NT2/D1 (cell line): ENCODE results near the gene SGCE.

Experiments used
- DNase-seq: peaks from one replicate; pipeline ENCODE4 v3.0.0-alpha.2; 2011; ENCODE audit warnings: low read depth, low spot score
- H3K27me3 ChIP-seq: 2 replicates; pipeline ENCODE4 v1.6.0; 2011; ENCODE audit warnings: mild to moderate bottlenecking; ENCODE audit not compliant: insufficient read length, insufficient read depth
- H3K36me3 ChIP-seq: 2 replicates; pipeline ENCODE4 v1.6.1; 2011; ENCODE audit warnings: mild to moderate bottlenecking, low read length, mixed read lengths; ENCODE audit not compliant: insufficient read depth, insufficient read length
- H3K4me1 ChIP-seq: 2 replicates; pipeline ENCODE4 v1.5.1; 2011; ENCODE audit not compliant: insufficient read depth, insufficient read length
- H3K4me3 ChIP-seq: 2 replicates; pipeline ENCODE4 v1.5.1; 2011; ENCODE audit warnings: low read depth; ENCODE audit not compliant: insufficient read length
- H3K9ac ChIP-seq: 2 replicates; pipeline ENCODE4 v1.6.0; 2011; ENCODE audit warnings: low read depth; ENCODE audit not compliant: insufficient read length
- H3K9me3 ChIP-seq: 2 replicates; pipeline ENCODE4 v1.5.1; 2011; ENCODE audit warnings: mild to moderate bottlenecking, low read length; ENCODE audit not compliant: insufficient read depth
- SUZ12 ChIP-seq: IDR thresholded peaks from 2 replicates; pipeline ENCODE4 v1.6.1; 2011; ENCODE audit not compliant: insufficient read length, insufficient read depth; ENCODE audit errors: extremely low read depth
- YY1 ChIP-seq: IDR thresholded peaks from 2 replicates; pipeline ENCODE4 v1.6.1; 2011; ENCODE audit not compliant: insufficient read length, insufficient read depth
- ZNF274 ChIP-seq: IDR thresholded peaks from 2 replicates; pipeline ENCODE4 v1.6.1; 2011; ENCODE audit warnings: mild to moderate bottlenecking, low read depth, low read length

Gene SGCE

DNA sequence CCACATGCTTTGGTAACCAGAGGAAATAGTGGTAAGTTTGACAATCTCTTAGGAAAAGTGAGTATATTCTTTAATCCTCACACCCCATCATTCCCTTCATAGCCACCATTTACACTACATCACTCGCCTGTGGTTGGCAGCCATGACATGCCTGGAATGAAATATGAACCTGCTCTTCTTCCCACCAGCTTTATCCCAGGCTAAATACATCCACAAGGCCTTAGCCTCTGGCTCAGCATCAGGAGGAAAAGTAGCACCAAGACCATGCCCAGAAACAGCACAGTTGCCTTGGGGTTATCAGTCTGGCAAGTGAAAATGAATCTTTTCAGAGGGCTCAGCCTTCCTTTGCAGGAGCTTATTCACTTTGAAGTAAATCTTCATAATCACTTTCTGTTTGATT lies 40.3 kb downstream of the SGCE start:
- DNase-seq, result no peak
- no peaks in the 10 kb centered on the region for H3K9me3 ChIP-seq

DNA sequence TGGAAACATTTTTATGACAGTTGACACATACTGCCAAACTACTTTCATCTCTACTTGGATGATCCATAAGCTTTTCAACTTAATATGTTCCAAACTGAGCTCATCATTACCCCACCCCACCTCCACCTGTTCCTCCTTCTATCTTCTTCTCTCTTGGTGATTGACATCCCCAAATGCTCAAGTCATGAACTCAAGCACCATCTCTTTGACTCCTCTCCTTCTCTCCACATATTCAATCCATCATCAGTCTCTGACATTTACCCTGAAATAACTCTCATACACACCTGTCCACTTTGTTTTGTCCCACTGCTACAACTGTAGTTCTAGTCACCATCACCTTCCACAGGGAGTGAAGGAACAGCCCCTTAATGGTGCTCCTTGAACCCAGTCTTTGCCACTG lies 43.3 kb downstream of the SGCE start:
- TF ChIP-seq ZNF274 (no peak), SUZ12 (no peak), YY1 (no peak)
- no peaks in the 10 kb centered on the region for H3K4me1 ChIP-seq
- no peaks in the 10 kb centered on the region for H3K9me3 ChIP-seq
- H3K36me3 ChIP-seq, result peaks cover 12% of the 10 kb centered on the region
- no peak overlapping the region for H3K4me3 ChIP-seq
- H3K27me3 ChIP-seq, result no peaks in the 10 kb centered on the region
- no peak overlapping the region for H3K9ac ChIP-seq
- DNase-seq, result no peak

More for the DNA sequence above, 40.3 kb downstream of the SGCE start:
- Histone ChIP-seq H3K36me3 (peaks cover 21% of the 10 kb centered on the region), H3K27me3 (no peaks in the 10 kb centered on the region), H3K4me3 (no peak overlapping the region), H3K4me1 (no peaks in the 10 kb centered on the region), H3K9ac (no peak overlapping the region)
- TF ChIP-seq ZNF274, result no peak
- no peak for TF ChIP-seq SUZ12
- TF ChIP-seq YY1, result no peak

DNA sequence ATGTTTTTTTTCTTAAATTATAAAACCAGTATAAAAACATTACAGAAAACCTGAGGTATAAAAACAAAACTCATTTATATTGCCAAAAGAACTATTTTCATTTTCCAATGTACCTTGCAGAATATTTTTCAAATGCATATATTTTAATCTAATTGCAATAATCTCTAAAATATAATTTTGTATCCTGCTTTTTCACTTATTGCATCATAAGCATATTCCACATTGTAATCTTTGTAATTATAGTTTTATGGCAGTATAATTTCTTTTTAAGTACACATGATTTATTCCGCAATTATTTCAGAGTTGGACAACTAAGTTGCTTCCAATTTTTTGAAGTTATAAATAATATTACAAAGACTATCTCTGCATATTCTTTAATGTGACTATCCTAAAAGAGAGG lies 43.7 kb downstream of the SGCE start:
- H3K36me3 ChIP-seq, result peaks cover 10% of the 10 kb centered on the region
- DNase-seq, result no peak
- no peaks in the 10 kb centered on the region for H3K9me3 ChIP-seq
- H3K27me3 ChIP-seq, result no peaks in the 10 kb centered on the region
- H3K9ac ChIP-seq, result no peak overlapping the region
- no peak for TF ChIP-seq YY1
- no peak for TF ChIP-seq ZNF274
- no peak for TF ChIP-seq SUZ12
- no peaks in the 10 kb centered on the region for H3K4me1 ChIP-seq
- no peak overlapping the region for H3K4me3 ChIP-seq

DNA sequence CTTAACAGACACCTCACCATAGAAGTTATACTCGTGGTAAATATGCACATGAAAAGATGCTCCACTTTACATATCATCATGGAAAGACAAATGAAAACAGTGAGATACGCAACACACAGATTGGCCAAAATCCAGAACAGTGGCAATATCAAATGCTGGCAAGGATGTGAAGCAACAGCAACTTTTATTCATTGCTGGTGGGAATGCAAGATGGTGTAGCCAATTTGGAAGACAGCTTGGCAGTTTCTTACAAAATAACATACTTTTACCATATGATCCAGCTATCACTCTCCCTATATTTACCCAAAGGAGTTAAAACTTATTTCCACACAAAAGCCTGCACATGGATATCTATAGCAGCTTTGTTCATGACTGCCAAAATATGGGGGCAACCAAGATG lies 46.4 kb downstream of the SGCE start:
- Histone ChIP-seq H3K36me3 (peaks cover 3% of the 10 kb centered on the region), H3K9me3 (no peaks in the 10 kb centered on the region), H3K4me3 (no peak overlapping the region), H3K9ac (no peak overlapping the region), H3K4me1 (no peaks in the 10 kb centered on the region), H3K27me3 (no peaks in the 10 kb centered on the region)
- TF ChIP-seq ZNF274 (no peak), YY1 (no peak), SUZ12 (no peak)
- no peak for DNase-seq

GRCh38 chr7:94605031-94605430 lies 50.9 kb downstream of the SGCE start:
- TF ChIP-seq ZNF274 (no peak), SUZ12 (no peak), YY1 (no peak)
- no peak overlapping the region for H3K9ac ChIP-seq
- H3K4me1 ChIP-seq, result no peaks in the 10 kb centered on the region
- H3K9me3 ChIP-seq, result no peaks in the 10 kb centered on the region
- no peak for DNase-seq
- no peaks in the 10 kb centered on the region for H3K27me3 ChIP-seq
- peaks cover 6% of the 10 kb centered on the region for H3K36me3 ChIP-seq
- H3K4me3 ChIP-seq, result no peak overlapping the region

- Histone ChIP-seq H3K9ac (no peak overlapping the region), H3K4me3 (no peak overlapping the region), H3K27me3 (no peaks in the 10 kb centered on the region), H3K36me3 (peaks cover 19% of the 10 kb centered on the region), H3K4me1 (no peaks in the 10 kb centered on the region), H3K9me3 (no peaks in the 10 kb centered on the region)
- DNase-seq, result no peak
- TF ChIP-seq ZNF274 (no peak), SUZ12 (no peak), YY1 (no peak)
These were observed 53.8 kb downstream of the SGCE start for GRCh38 chr7:94602181-94602580.

- no peak overlapping the region for H3K9ac ChIP-seq
These were observed 55.7 kb downstream of the SGCE start for GRCh38 chr7:94600267-94600666.

GRCh38 chr7:94595717-94596116 lies 60.2 kb downstream of the SGCE start:
- DNase-seq, result no peak
- Histone ChIP-seq H3K4me1 (no peaks in the 10 kb centered on the region), H3K36me3 (peaks cover 16% of the 10 kb centered on the region), H3K9ac (no peak overlapping the region), H3K27me3 (no peaks in the 10 kb centered on the region), H3K4me3 (no peak overlapping the region), H3K9me3 (no peaks in the 10 kb centered on the region)
- TF ChIP-seq YY1 (no peak), SUZ12 (no peak), ZNF274 (no peak)

More at GRCh38 chr7:94600267-94600666, 55.7 kb downstream of the SGCE start:
- H3K27me3 ChIP-seq, result no peaks in the 10 kb centered on the region
- no peak overlapping the region for H3K4me3 ChIP-seq
- no peaks in the 10 kb centered on the region for H3K4me1 ChIP-seq
- no peak for DNase-seq
- no peaks in the 10 kb centered on the region for H3K9me3 ChIP-seq
- no peak for TF ChIP-seq SUZ12
- H3K36me3 ChIP-seq, result peaks cover 19% of the 10 kb centered on the region
